ENCODE measurements around the gene IVD.
"Not testable (repeated sequence)": the region's sequence is repeated elsewhere in the genome, so short reads cannot be mapped to it uniquely, and the experiment has no call there.

The IVD gene

DNA sequence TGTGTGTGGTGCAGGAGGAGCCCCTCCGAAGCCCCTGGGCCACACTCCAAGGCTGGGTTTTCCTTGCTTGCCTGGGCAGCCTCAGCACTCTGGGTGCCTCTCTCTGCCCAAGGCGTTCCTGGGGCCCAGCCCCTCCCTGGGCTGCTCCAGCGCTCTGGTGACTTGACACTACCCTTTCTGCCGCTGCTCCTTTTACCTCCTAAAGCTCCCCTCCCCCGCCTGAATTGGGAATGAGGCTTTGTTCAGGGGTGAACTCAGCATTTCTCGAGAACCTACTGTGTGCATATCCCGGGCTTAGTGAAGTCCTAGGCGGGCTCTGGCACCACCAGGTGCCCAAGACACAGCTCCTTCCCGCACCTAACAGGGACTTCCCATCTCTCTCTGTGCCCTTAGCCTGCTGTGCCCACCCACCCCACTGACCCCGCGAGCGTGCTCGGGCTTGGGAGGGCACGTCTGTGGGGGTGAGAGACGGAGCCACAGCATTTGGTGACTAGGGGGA, 33.9 kb downstream of the IVD start:
- DNase-seq (ENCODE audit: low spot score): no peak

GRCh38 chr15:40439960-40440742, 34.6 kb downstream of the IVD start:
- DNase-seq (ENCODE audit: low spot score): no peak

- peak; percentile 90 for DNase-seq (ENCODE audit: low spot score)
Measured at GRCh38 chr15:40440743-40441564, 35.4 kb downstream of the IVD start, which contains the start of gene BAHD1. Gene BAHD1, plus strand, starts transcription at chr15:40440953. Its CDS starts 17,512 bp downstream, at chr15:40458465.

GRCh38 chr15:40441565-40442531, 36.3 kb downstream of the IVD start:
- no peak for DNase-seq (ENCODE audit: low spot score)

DNA sequence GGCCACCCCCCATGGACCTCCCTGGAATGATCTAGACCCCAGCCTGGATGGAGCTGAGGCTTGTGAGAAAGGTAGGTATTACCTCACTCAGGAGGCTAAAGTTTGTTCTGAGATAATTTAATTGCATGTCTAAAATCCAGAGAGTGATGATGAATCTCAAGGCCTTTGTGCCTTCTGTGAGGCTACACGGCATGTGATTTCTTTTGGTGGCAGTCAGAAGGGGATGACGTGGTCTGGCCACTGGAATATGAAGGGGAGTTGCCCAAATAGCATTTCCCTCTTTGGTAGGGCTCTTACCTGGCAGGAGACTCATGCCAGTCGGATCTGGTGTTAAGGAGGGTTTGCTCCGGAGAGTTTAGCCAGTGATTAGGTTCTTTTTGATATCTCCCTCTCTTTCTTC, 37.7 kb downstream of the IVD start:
- DNase-seq (ENCODE audit: low spot score): no peak

DNA sequence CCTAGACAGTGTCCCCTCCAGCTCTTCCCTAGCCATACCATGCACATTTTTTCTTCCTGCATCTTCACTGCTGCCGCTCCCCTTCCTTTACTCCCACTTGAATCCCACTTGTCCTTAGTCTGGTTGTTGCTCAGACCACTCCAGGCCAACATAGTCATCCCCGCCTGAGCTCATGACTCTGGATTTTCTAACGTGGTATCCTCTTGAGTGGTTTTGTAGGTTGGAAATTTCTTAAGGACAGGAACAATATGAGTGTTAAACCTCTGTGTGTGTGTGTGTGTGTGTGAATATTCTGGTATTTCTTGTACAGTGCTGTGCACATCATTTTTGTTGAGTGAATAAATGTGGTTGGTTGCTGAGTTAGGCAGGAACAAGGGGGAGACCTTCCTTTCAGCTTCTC, 38.3 kb downstream of the IVD start:
- DNase-seq (ENCODE audit: low spot score): no peak

DNA sequence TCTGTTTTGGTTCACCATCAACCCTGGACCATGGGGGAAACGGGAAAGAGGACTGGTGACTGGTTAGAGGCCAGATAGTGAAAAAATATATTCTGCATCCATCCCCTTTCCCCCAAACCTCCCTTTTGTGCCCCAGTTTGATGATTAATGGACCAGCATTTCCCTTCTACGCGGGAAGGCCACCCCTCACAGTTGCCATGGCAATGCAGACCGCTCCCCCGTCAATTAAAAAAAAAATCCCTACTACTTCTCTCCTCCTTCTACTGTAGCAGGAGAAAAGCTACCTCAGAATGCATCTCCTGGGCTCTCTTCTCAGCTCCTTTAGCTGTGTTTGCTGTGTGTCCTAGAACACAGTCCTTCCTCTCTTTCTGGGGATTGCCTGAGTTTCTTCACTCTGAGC, 39.1 kb downstream of the IVD start:
- no peak for DNase-seq (ENCODE audit: low spot score)

GRCh38 chr15:40445421-40445922, 39.9 kb downstream of the IVD start:
- DNase-seq (ENCODE audit: low spot score): no peak

GRCh38 chr15:40446144-40446543, 40.5 kb downstream of the IVD start:
- no peak for DNase-seq (ENCODE audit: low spot score)

DNA sequence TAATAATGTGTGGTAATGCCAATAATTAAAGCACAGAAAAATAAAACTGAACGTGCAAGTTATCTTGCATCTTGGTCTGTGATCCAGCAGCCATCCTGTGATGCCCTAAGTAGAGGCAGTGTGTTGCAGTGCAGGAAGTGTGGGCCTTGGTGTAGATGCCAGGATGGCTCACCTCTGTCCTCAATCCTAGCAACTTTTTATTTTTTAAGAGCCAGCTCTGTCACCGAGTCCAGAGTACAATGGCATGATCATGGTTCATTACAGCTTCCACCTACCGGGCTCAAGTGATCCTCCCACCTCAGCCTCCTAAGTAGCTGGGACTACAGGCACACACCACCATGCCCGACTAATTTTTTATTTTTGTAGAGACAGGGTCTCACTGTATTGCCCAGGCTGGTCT, 42.8 kb downstream of the IVD start:
- DNase-seq (ENCODE audit: low spot score): no peak

GRCh38 chr15:40449275-40449674, 43.7 kb downstream of the IVD start:
- DNase-seq (ENCODE audit: low spot score): no peak

DNA sequence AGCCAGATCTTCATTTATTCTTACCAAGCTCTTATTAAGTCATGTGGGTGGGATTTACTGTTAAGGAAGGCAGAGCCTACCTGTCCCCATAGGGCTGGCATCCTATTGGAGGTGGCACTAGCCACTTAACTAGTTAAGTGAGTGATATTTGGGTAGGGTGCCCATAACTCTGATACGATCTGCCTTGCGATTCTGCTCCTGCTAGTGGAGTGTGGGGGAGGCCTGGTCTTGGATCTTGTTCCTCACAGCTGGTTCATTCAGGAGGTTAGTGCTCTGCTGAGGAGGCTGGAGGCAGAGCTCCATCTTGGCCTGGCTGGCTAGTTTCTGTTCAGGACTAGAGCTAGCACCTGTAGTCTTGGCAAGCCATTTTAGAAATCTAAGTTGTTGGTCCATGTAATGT, 44.5 kb downstream of the IVD start:
- DNase-seq (ENCODE audit: low spot score): no peak

- DNase-seq (ENCODE audit: low spot score): no peak
Measured at GRCh38 chr15:40451527-40452158, 46.0 kb downstream of the IVD start.

- no peak for DNase-seq (ENCODE audit: low spot score)
Measured at GRCh38 chr15:40452296-40453090, 46.9 kb downstream of the IVD start.

- not testable (repeated sequence) for DNase-seq (ENCODE audit: low spot score)
Measured at GRCh38 chr15:40453941-40454340, 48.3 kb downstream of the IVD start.

- no peak for DNase-seq (ENCODE audit: low spot score)
Measured at GRCh38 chr15:40454904-40455391, 49.4 kb downstream of the IVD start.

DNA sequence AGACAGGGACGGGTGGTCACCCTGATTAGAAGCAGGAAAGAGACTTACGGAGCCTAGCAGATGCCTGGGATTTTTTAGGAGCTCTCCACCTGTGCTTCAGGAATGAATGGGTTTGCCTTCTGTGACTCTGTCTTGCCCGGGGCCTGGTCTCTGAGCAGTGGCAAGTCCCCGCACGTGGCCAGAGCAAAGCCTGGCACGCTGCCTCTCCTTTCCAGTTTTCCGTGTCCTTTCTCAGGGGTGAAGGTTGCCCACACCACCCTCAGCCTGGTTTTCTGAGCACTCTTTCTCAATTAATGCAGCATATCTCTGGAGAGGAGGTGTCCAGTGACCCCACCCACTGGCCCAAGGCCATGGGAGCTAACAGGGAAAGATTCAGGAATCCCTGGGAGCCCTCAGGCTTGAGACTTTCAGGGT, 50.7 kb downstream of the IVD start:
- DNase-seq (ENCODE audit: low spot score): no peak

GRCh38 chr15:40456738-40457137, 51.1 kb downstream of the IVD start:
- DNase-seq (ENCODE audit: low spot score): no peak

- DNase-seq (ENCODE audit: low spot score): no peak
Measured at GRCh38 chr15:40458495-40459371, 53.1 kb downstream of the IVD start.
